ENCODE measurements around the gene GLB1L.
A peak's percentile ranks its signal among the peaks of the same experiment; 100 is the strongest.

Gene GLB1L

DNA sequence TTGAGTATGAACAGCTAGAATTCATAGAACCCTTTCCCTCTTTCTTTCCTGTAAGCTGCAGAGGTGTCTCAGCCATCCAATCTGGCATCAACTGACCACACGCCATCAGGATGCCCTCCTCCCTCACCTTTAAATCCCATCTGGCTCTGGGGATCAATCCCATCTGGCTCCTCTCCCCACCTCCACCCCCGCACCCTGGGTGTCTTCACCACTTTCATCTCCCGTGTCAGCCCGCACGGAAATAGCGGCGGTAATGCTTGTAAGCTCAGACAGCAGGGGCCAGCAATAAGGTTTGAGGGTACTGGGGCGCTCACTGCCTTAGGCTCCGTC is 7.3 kb upstream of the GLB1L start:
- no peak for DNase-seq

- DNase-seq = no peak
These were observed 6.8 kb upstream of the GLB1L start for GRCh38 chr2:219252084-219252483.

DNA sequence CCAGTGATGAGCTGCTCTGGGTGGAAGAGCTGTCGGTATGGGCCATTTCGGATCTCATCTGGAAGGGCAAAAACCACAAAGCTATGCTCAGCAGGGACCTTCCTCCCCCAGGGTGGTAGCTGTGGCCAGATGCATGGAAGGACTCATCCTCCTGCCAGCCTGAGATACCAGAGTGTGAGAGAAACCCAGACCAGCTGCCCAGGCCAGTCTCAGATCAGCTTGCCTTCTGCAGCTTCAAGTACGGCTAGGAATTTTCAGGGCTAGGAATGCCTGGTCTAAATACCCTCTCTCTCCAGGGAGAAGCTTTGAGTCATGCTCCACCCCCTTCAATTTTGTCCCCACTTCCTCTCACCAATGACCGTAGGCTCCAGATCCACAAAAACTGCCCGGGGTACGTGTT is 6.4 kb upstream of the GLB1L start:
- DNase-seq = no peak

GRCh38 chr2:219250049-219250781 is 5.0 kb upstream of the GLB1L start:
- DNase-seq = no peak

DNA sequence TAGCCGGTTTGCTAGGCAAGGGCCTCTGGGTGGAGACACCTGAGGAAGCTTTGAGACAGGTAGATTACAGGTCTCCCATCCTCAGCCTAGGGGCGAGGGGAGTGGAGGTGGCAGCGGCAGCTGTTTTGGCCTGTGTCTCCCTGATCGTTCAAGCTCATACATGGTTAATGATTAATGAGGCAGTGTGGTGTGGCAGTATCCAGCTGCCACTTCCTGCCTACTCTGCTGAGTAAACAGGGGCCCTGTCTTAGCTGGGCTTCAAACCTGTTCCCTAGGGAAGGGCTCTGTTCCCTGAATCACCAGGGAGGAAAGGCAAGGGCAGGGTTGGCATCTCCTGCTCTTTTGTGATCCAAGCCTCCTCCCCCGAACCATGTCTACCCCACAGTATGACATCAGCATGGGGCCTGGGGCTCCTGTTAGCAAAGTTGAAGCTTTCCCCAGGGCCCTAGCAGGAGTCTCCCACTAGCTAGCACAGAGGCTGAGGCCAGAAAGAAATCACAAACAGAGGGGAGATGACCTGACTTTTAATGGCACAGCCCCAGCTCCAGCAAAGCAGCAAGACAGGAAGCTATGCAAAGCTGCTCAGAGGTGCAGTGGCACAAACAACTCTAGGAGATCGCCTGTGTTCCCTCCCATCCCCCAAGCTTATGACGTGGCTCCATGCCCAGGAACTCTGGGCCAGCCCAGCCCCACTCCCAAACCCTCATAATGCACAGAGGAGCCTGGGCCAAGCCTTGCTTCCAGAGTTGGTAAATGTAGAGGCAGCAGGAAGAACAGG is 4.1 kb upstream of the GLB1L start:
- peak; percentile 7 for DNase-seq

GRCh38 chr2:219248845-219249202 is 3.6 kb upstream of the GLB1L start:
- DNase-seq = no peak

DNA sequence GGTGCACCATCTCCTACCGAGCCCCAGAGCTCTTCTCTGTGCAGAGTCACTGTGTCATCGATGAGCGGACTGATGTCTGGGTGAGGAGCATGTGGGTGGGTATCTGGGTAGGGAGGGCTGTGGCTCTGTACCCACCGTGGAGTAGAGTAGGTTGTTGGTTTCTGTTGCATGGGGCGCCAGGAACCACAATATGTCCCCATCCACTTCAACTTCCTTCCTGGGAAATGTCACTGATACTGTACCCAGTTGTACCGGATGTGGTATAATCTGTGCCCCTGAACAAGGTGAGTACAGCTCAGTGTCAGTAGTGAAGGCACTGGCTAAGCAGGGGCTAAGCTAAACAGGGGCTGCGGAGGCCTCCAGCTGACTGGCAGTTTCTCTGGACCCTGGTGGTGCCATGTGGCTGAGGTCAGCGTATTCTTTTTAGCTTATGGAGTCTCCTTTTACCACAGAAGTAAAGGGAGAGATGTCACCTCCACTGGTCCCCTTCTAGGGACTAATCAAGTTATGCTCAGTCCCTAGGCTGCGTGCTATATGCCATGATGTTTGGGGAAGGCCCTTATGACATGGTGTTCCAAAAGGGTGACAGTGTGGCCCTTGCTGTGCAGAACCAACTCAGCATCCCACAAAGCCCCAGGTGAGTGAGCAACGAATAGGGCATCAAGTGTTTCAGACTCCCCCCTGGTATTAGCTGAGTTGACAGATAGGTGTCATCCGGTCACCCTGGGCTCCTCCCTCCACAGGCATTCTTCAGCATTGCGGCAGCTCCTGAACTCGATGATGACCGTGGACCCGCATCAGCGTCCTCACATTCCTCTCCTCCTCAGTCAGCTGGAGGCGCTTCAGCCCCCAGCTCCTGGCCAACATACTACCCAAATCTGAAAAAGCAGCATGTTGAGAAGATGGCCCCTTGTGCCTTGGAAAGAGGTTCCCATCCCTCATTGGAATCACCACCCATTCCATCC is 2.7 kb upstream of the GLB1L start:
- DNase-seq = no peak

DNA sequence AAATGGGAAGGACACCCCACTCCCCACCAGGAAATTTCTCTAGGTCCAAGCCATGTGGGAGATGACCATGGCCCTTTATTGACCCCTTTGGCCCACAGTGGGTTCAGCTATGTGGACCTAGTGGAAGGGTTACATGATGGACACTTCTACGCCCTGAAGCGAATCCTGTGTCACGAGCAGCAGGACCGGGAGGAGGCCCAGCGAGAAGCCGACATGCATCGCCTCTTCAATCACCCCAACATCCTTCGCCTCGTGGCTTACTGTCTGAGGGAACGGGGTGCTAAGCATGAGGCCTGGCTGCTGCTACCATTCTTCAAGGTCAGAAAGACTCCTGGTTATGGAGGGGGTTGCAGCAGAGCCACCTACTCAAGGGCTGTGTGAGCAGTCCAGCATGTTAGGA is 1.3 kb upstream of the GLB1L start:
- DNase-seq = no peak

DNA sequence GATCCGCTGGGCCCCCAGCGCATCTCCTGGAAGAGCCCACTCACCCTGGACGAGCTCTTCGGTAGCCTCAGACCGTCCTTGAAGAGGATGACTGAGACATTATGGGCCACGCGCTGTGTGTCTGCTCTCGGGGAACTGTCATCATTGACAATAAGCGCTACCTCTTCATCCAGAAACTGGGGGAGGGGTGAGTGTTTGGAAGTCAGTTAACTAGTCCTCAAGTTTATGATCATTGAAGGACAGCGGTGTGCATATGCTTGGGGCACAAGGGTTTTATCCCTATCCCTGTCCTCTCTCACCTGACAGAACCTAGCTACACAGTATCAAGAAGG is 621 bp upstream of the GLB1L start:
- no peak for DNase-seq

GRCh38 chr2:219244789-219245147 is 476 bp downstream of the GLB1L start:
- no peak for DNase-seq

DNA sequence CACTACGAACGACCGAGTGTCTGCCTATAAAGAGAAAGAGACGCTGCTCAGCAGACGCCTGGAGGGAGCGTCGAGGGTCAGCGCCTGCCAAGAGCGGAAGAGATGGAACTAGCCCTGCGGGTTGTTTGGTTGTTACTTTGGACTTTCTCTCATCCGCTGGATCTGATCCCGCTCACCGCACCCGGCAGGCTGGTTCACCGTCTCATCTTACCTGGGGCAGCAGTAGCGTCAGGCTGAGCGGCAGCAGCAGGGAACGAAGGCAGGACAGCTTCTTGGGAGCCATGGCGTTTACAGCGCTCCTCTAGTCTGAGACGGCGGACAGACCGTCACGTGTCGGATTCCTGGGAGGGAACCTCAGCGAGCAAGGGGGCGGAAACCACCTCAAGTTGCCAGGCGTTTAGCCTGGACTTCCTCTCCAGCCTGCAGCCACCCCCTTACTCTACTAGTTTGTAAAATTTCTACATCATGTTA is 1.9 kb downstream of the GLB1L start:
- DNase-seq = no peak

DNA sequence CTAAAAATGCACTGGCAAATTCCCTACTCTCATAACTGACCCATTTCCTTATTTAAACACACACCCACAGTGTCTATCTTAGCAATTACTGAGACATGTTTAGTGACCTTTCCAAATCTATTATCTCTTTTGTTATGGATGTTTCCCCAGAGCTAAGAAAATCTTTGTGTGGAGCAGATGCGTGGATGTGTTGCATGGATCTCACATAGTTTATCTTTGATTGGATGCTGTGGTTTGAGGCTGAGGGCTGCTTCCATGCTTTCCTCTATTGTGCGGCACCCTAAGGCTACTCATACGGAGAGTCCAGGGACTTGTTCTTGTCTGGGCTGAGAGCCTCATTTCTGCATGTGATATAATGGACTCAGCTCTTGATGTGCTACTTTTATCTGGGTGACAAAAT is 10.9 kb downstream of the GLB1L start:
- no peak for DNase-seq

- DNase-seq = no peak
These were observed 15.1 kb downstream of the GLB1L start for GRCh38 chr2:219230059-219230540.

DNA sequence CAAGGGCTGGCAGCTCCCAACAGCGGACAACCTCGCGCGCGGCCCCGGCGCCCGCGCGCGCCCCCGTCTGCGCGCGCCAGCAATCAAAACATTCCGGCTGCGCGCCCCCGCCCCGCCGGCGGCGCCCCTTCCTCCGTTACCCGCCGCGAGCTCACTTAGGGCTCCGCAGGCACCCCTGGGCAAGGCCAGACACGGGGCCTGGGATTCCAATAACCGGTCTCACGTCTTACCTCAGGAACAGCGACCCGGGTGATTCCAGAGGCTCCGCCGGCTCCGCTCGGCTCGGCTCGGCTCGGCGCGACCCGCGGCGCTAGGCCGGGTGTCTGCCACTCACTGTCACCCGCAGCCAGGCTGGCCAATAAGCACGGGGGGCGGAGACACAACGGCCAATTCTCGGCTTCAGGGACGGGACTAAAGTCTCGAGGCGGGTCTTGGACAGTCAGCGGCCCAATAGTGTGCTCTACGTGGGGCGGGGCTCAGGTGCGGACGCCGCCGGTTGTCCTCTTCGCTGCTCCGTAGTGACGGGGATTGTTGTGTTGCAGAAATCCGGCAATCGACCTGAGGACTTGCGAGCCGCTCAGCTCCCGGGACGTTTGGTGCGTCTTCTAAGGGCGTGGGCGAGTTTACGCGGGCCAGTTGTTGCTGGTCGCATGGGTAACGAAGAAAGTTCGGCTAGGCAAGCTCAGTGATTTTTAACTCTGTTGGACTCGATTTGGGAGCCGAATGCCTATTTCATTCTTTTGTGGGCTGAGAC is 15.8 kb downstream of the GLB1L start, which contains the start of the genes ANKZF1 and ATG9A:
ANKZF1 (plus strand) TSS at position 502 of the 754 bp plus-strand sequence. CDS start 452 bp downstream, outside the sequence.
ATG9A (minus strand) TSS at position 332 of the 754 bp plus-strand sequence. CDS start 1,612 bp downstream, outside the sequence.
- peak; percentile 98 for DNase-seq

GRCh38 chr2:219228911-219229304 is 16.3 kb downstream of the GLB1L start:
- no peak for DNase-seq

GRCh38 chr2:219228041-219228910 is 17.0 kb downstream of the GLB1L start:
- no peak for DNase-seq

DNA sequence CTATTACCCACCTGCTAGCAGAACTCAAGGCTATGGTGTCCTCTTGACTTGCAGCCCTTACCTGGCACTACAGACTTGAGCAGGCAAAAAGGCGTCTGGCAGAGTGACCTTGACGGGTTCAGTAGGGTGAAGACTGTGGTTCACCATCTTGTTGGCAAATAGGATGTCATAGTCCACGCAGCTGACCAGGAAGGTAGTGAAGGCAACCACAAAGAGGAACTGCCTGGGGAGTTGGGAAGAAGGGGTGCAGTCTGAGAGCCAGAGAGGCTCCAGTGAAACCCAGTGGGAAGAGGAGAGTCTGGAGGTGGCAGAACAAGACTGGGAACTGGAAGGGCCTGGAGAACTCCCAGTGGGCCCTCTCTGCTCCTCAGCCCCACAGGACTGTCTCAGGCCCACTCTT is 19.9 kb downstream of the GLB1L start:
- DNase-seq = no peak

DNA sequence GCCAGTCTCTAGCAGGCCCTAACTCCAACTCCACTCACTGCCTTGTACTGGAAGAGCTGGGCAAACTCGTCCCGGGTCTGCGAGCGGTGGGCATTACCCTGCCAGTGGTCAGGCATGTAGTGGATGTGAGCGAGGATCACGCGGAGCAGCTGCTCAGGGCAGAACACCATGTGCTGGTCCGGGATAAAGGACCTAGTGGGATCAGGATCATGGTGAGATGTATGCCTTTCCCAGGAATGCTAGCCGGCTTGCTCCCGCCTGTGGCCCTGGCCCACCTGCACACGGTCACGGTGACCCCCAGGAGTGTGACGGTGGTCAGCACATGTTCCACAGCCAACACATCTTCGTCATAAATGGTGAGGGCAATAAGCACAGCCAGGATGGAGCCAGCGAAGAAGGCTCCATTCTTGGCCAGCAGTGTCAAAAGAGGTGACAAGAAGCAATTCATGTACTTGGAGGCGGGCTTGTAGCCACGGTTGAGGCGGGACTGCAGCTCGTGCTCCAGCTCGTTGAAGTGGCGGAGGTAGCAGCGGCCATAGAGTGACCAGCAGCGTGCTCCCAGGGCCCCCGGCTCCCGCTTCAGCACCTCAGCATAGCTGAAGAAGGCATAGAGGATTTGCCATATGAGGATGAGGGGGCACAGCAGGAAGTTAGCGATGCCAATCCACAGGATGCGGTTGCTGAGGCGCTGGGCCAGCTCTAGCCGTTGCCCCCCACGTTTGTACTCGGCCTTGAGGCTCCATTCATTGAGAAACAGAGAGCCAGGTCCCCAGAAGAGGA is 21.2 kb downstream of the GLB1L start:
- DNase-seq = no peak

GRCh38 chr2:219221957-219222518 is 23.2 kb downstream of the GLB1L start:
- no peak for DNase-seq
